H1 (cell line): Measurements from ENCODE around the gene TFAP2A. TPM values are rescaled to one million over a fixed set of nuclear protein-coding genes. Genes with fewer than 3 reads are reported as not detected.
A peak's percentile ranks its signal among the peaks of the same experiment; 100 is the strongest.

ENCODE experiments used
- CTCF ChIA-PET: fragments of 300-600 bp; sonication (Branson Sonifier 250); formaldehyde crosslinking; loops from one replicate; lab custom pipeline; 2021; ENCODE audit not compliant: partially characterized antibody; lab: Charles Lee
- POLR2A ChIA-PET: fragments of 300-600 bp; sonication (Branson Sonifier 250); formaldehyde crosslinking; loops from one replicate; lab custom pipeline; 2021; ENCODE audit warnings: inconsistent platforms; ENCODE audit not compliant: partially characterized antibody; lab: Charles Lee
- DNase-seq, 2 experiments: peaks; one replicate each; pipeline versions ENCODE4 v3.0.0 to v3.0.0-alpha.2; 2010 to 2022; ENCODE audit warnings: low spot score in 2 of 2, low read depth in 1 of 2, mixed read lengths in 1 of 2
- FAIRE-seq: peaks from 2 replicates; lab custom pipeline; 2011; peaks lifted over from hg19 to GRCh38; lab: Jason Lieb, UNC
- H2AFZ ChIP-seq: 2 replicates; pipeline ENCODE4 v1.8.1; 2012; ENCODE audit warnings: low read length, inconsistent platforms
- H2AK5ac ChIP-seq: 2 replicates; pipeline ENCODE4 v1.6.1; 2013; ENCODE audit warnings: low read depth, low read length
- H2BK120ac ChIP-seq: replicated peaks from 2 replicates; pipeline ENCODE3; 2013; ENCODE audit warnings: low read depth, low read length, inconsistent platforms
- H2BK12ac ChIP-seq: 2 replicates; pipeline ENCODE4 v1.6.1; 2013; ENCODE audit warnings: low read depth, low read length
- H2BK15ac ChIP-seq: 2 replicates; pipeline ENCODE4 v1.6.1; 2013; ENCODE audit warnings: low read length
- H2BK20ac ChIP-seq: 2 replicates; pipeline ENCODE4 v1.6.1; 2013; ENCODE audit warnings: low read length
- H2BK5ac ChIP-seq: 2 replicates; pipeline ENCODE4 v1.6.1; 2013; ENCODE audit warnings: low read depth, low read length
- H3K14ac ChIP-seq: 2 replicates; pipeline ENCODE4 v1.6.1; 2013; ENCODE audit warnings: inconsistent platforms; ENCODE audit not compliant: insufficient read length
- H3K18ac ChIP-seq: 2 replicates; pipeline ENCODE4 v1.6.1; 2013; ENCODE audit warnings: low read length; ENCODE audit errors: extremely low read depth
- H3K23ac ChIP-seq: 2 replicates; pipeline ENCODE4 v1.6.1; 2013; ENCODE audit warnings: inconsistent platforms; ENCODE audit not compliant: insufficient read length
- H3K23me2 ChIP-seq: 2 replicates; pipeline ENCODE4 v1.6.1; 2013; ENCODE audit warnings: low read depth, low read length
- H3K27ac ChIP-seq: 2 replicates; pipeline ENCODE4 v1.6.1; 2011; ENCODE audit warnings: low read depth, low read length, inconsistent platforms
- H3K27me3 ChIP-seq, 4 experiments: replicated peaks in 1 of 4; 1 replicate in 1 of 4; 2 replicates in 3 of 4; pipeline versions ENCODE4 v1.6.1 to v1.8.1; 2011 to 2013; ENCODE audit warnings: low read length in 3 of 4, mild to moderate bottlenecking in 3 of 4, inconsistent platforms in 2 of 4, mixed read lengths in 2 of 4, moderate library complexity in 1 of 4; ENCODE audit not compliant: control insufficient read depth in 3 of 4, insufficient read depth in 3 of 4; ENCODE audit errors: extremely low read depth in 1 of 4
- H3K36me3 ChIP-seq, 4 experiments: 2 replicates each; pipeline versions ENCODE4 v1.6.1 to v1.8.1; 2011 to 2013; ENCODE audit warnings: mild to moderate bottlenecking in 4 of 4, low read length in 3 of 4, moderate library complexity in 2 of 4, control low read depth in 1 of 4, inconsistent platforms in 1 of 4; ENCODE audit not compliant: insufficient read depth in 4 of 4, control insufficient read depth in 2 of 4
- H3K4ac ChIP-seq: replicated peaks from 2 replicates; pipeline ENCODE3; 2013; ENCODE audit warnings: low read length, low read depth, mixed read lengths, inconsistent platforms; ENCODE audit not compliant: insufficient read length
- H3K4me1 ChIP-seq, 4 experiments: replicated peaks in 1 of 4; 1 replicate in 1 of 4; 2 replicates in 3 of 4; pipeline versions ENCODE4 v1.6.1 to v1.8.1; 2011 to 2013; ENCODE audit warnings: low read length in 3 of 4, inconsistent platforms in 2 of 4, mixed read lengths in 1 of 4; ENCODE audit not compliant: insufficient read depth in 4 of 4, control insufficient read depth in 3 of 4
- H3K4me2 ChIP-seq, 2 experiments: 2 replicates each; pipeline versions ENCODE4 v1.6.1 to v1.8.1; 2011 to 2013; ENCODE audit warnings: low read depth in 2 of 2, low read length in 2 of 2, control low read depth in 1 of 2, inconsistent platforms in 1 of 2, mild to moderate bottlenecking in 1 of 2; ENCODE audit not compliant: insufficient read depth in 1 of 2
- H3K4me3 ChIP-seq, 4 experiments: fragments of 200-600, 300-600 bp in 1 of 4; sonication (generic), shearing (Covaris generic), sonication (Bioruptor Twin) in 1 of 4; 2 replicates each; pipeline versions ENCODE4 v1.5.1 to v1.8.1; 2011 to 2016; ENCODE audit warnings: low read length in 4 of 4, low read depth in 3 of 4, control low read depth in 2 of 4, inconsistent platforms in 2 of 4, mild to moderate bottlenecking in 2 of 4, mixed read lengths in 1 of 4, moderate library complexity in 1 of 4; ENCODE audit not compliant: insufficient read depth in 2 of 4; ENCODE audit errors: extremely low read depth in 1 of 4
- H3K56ac ChIP-seq: replicated peaks from 2 replicates; pipeline ENCODE3; 2013; ENCODE audit warnings: low read depth, mild to moderate bottlenecking, mixed read lengths, low read length, inconsistent platforms; ENCODE audit not compliant: insufficient read length
- H3K79me1 ChIP-seq: 2 replicates; pipeline ENCODE4 v1.6.1; 2013; ENCODE audit warnings: low read depth, low read length, control low read depth
- H3K79me2 ChIP-seq, 2 experiments: 2 replicates each; pipeline versions ENCODE4 v1.6.1 to v1.8.1; 2012 to 2013; ENCODE audit warnings: low read length in 2 of 2, mild to moderate bottlenecking in 2 of 2, inconsistent platforms in 1 of 2; ENCODE audit not compliant: insufficient read depth in 2 of 2, control insufficient read depth in 1 of 2
- H3K9ac ChIP-seq, 4 experiments: replicated peaks in 1 of 4; 1 replicate in 1 of 4; 2 replicates in 3 of 4; pipeline versions ENCODE4 v1.6.1 to v1.8.1; 2011 to 2013; ENCODE audit warnings: low read depth in 3 of 4, low read length in 3 of 4, control low read depth in 2 of 4, mild to moderate bottlenecking in 2 of 4, moderate library complexity in 2 of 4, inconsistent platforms in 1 of 4; ENCODE audit errors: extremely low read depth in 1 of 4
- H3K9me3 ChIP-seq, 2 experiments: 2 replicates each; pipeline versions ENCODE4 v1.6.1 to v1.8.1; 2012 to 2013; ENCODE audit warnings: mild to moderate bottlenecking in 2 of 2, moderate library complexity in 2 of 2, control low read depth in 1 of 2, inconsistent platforms in 1 of 2, low read depth in 1 of 2, low read length in 1 of 2, mixed read lengths in 1 of 2; ENCODE audit not compliant: insufficient read depth in 2 of 2
- H4K20me1 ChIP-seq, 2 experiments: replicated peaks in 1 of 2; 2 replicates each; pipeline versions ENCODE3 to v1.8.1; 2011 to 2013; ENCODE audit warnings: inconsistent platforms in 2 of 2, low read length in 2 of 2, mild to moderate bottlenecking in 1 of 2; ENCODE audit not compliant: insufficient read depth in 2 of 2, control insufficient read depth in 1 of 2
- H4K5ac ChIP-seq: 2 replicates; pipeline ENCODE4 v1.6.1; 2013; ENCODE audit warnings: low read length, low read depth, mixed read lengths, inconsistent platforms; ENCODE audit not compliant: insufficient read length
- H4K8ac ChIP-seq: 2 replicates; pipeline ENCODE4 v1.8.0; 2013; ENCODE audit warnings: mild to moderate bottlenecking, moderate library complexity, low read length, inconsistent platforms; ENCODE audit not compliant: insufficient read depth; ENCODE audit errors: extremely low read depth
- H4K91ac ChIP-seq: replicated peaks from 2 replicates; pipeline ENCODE3; 2013; ENCODE audit warnings: low read length, mixed read lengths, inconsistent platforms; ENCODE audit not compliant: insufficient read length
- BRCA1 ChIP-seq: IDR thresholded peaks from 2 replicates; pipeline ENCODE4 v1.6.1; 2012; ENCODE audit warnings: low read depth, low read length, improper control_type of control experiment
- CBX8 ChIP-seq: fragments of 300-800, 300-1000 bp; sonication (generic); IDR thresholded peaks from 2 replicates; pipeline ENCODE4 v1.7.1; 2016; ENCODE audit warnings: low read depth, low read length, borderline replicate concordance
- CHD2 ChIP-seq: IDR thresholded peaks from 2 replicates; pipeline ENCODE4 v1.6.1; 2012; ENCODE audit warnings: low read length, improper control_type of control experiment
- FOSL1 ChIP-seq: IDR thresholded peaks from 2 replicates; pipeline ENCODE4 v1.6.1; 2011; ENCODE audit warnings: mild to moderate bottlenecking, low read depth, low read length, moderate library complexity; ENCODE audit not compliant: insufficient read depth
- HDAC6 ChIP-seq: IDR thresholded peaks from one replicate; pipeline ENCODE4 v1.7.1; 2012; ENCODE audit warnings: low read depth, mild to moderate bottlenecking, inconsistent platforms, low read length, moderate library complexity
- JUN ChIP-seq: IDR thresholded peaks from 2 replicates; pipeline ENCODE4 v1.6.1; 2011; ENCODE audit warnings: low read depth, mild to moderate bottlenecking, improper control_type of control experiment, low read length
- SP1 ChIP-seq: IDR thresholded peaks from 2 replicates; pipeline ENCODE4 v1.6.1; 2011; ENCODE audit warnings: low read depth, low read length
- YY1 ChIP-seq: IDR thresholded peaks from 2 replicates; pipeline ENCODE4 v1.6.1; 2011; ENCODE audit warnings: low read depth, mild to moderate bottlenecking, low read length
- WGBS, 2 experiments: shearing (Covaris generic) in 1 of 2; methylation state at CpG; one replicate each; pipeline versions ENCODE4 v1.1.6 to v1.1.7; 2013 to 2015; ENCODE audit warnings: low lambda C conversion rate in 2 of 2, mixed read lengths in 2 of 2, inconsistent platforms in 1 of 2, low coverage in 1 of 2, missing lambda C conversion rate in 1 of 2; ENCODE audit not compliant: insufficient replicate concordance in 2 of 2, insufficient coverage in 1 of 2, insufficient read length in 1 of 2; ENCODE audit errors: extremely low coverage in 1 of 2, missing lambda C conversion rate in 1 of 2; 5-methylcytosine and 5-hydroxymethylcytosine counted together
- polyA plus RNA-seq, 7 experiments: library from polyadenylated mRNA; depleted of rRNA in 3 of 7; stranded (reverse) in 5 of 7; unstranded in 2 of 7; fragments of >200 nt in 5 of 7; fragments of 200-250 nt in 2 of 7; gene quantifications; 1 replicate in 5 of 7; 2 replicates in 1 of 7; 4 replicates in 1 of 7; pipeline versions ENCODE4 v1.2.1 to v1.2.3, GENCODE V29; 2011 to 2013; ENCODE audit warnings: missing spikeins in 2 of 7, mixed read lengths in 2 of 7
- total RNA-seq: library from RNA; stranded (reverse); fragmentation: NEBNext Ultra II Directional; extraction: Animal tissue kit (Norgen Biotek cat#: 25700); gene quantifications from 2 replicates; pipeline ENCODE4 v1.2.1, GENCODE V29; 2021
- TF ChIP-seq, protein P1 (sequence below), 3 experiments: IDR thresholded peaks; 1 replicate in 2 of 3; 2 replicates in 1 of 3; pipeline versions ENCODE4 v1.5.1 to v1.6.1; 2011; ENCODE audit warnings: low read length in 3 of 3, mild to moderate bottlenecking in 3 of 3, inconsistent platforms in 2 of 3, low read depth in 1 of 3, moderate library complexity in 1 of 3; ENCODE audit not compliant: insufficient read depth in 1 of 3; ENCODE audit errors: control extremely low read depth in 1 of 3

Gene TFAP2A
- total and polyA plus RNA-seq, 2 of the 8 experiments (the other 6 are each of a cell fraction or from before 2014, with no cell fraction given): 0.23 TPM; not detected in 1

- Histone ChIP-seq H2AFZ (no peak overlapping the region), H3K14ac (no peak overlapping the region), H3K23ac (no peak overlapping the region), H3K79me1 (no peaks in the 10 kb centered on the region), H3K56ac (no peak overlapping the region), H3K4me3 (peak overlapping the region in 1 of 4 experiments; percentile 4; a peak in 1 of 8 replicates), H2BK5ac (no peak overlapping the region), H4K20me1 (peaks cover 29 to 50% of the 10 kb centered on the region in 2 experiments), H4K5ac (no peak overlapping the region), H3K18ac (no peak overlapping the region; the same call in 1 of the 2 replicates), H3K79me2 (no peaks in the 10 kb centered on the region), H3K9me3 (no peaks in the 10 kb centered on the region), H3K4me2 (peak overlapping the region; percentile 8 to 63; a peak in 3 of 4 replicates), H3K27ac (no peak overlapping the region), H2AK5ac (no peak overlapping the region; the same call in 1 of the 2 replicates), H2BK120ac (no peak overlapping the region), H2BK20ac (no peak overlapping the region), H3K23me2 (peaks cover 6% of the 10 kb centered on the region; the same call in 1 of the 2 replicates), H2BK15ac (peak overlapping the region; percentile 0; the same call in 1 of the 2 replicates), H3K9ac (no peak overlapping the region), H3K27me3 (peaks cover 90 to 100% (median 99%) of the 10 kb centered on the region in 4 experiments), H2BK12ac (peak overlapping the region; percentile 40; the same call in 1 of the 2 replicates), H3K36me3 (peaks cover 0 to 4% (median 0%) of the 10 kb centered on the region in 4 experiments; a peak in 1 of 8 replicates), H4K8ac (peak overlapping the region; percentile 22; the same call in 1 of the 2 replicates), H3K4me1 (peaks cover 6 to 51% (median 31%) of the 10 kb centered on the region in 4 experiments), H4K91ac (no peak overlapping the region), H3K4ac (no peak overlapping the region)
- FAIRE-seq (no peak), DNase-seq (peak in 1 of 2 experiments; percentile 55)
- ChIA-PET CTCF (interaction anchor here (0.6 to 21.9 kb wide), 18 partner anchors 7 to 1432 kb away, joined by 3 to 365 read pairs (median 4); partner anchors contain the start of gene TFAP2A), POLR2A (interaction anchor here (1.0 to 2.0 kb wide), 5 partner anchors 9 to 38 kb away, joined by 3 to 9 read pairs (median 3); no protein-coding TSS in a partner anchor)
- WGBS, 2 experiments: 10% methylated on average over 38 of the region's 39 CpGs; no CpG with 5 or more reads in 1 of the 2 experiments
- TF ChIP-seq YY1 (no peak), HDAC6 (no peak), FOSL1 (no peak), BRCA1 (no peak), SP1 (no peak), JUN (no peak), CBX8 (peak; percentile 35; the same call in 1 of the 2 replicates), CHD2 (no peak)
- TF ChIP-seq, protein P1, sequence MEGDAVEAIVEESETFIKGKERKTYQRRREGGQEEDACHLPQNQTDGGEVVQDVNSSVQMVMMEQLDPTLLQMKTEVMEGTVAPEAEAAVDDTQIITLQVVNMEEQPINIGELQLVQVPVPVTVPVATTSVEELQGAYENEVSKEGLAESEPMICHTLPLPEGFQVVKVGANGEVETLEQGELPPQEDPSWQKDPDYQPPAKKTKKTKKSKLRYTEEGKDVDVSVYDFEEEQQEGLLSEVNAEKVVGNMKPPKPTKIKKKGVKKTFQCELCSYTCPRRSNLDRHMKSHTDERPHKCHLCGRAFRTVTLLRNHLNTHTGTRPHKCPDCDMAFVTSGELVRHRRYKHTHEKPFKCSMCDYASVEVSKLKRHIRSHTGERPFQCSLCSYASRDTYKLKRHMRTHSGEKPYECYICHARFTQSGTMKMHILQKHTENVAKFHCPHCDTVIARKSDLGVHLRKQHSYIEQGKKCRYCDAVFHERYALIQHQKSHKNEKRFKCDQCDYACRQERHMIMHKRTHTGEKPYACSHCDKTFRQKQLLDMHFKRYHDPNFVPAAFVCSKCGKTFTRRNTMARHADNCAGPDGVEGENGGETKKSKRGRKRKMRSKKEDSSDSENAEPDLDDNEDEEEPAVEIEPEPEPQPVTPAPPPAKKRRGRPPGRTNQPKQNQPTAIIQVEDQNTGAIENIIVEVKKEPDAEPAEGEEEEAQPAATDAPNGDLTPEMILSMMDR (IDR thresholded peaks at IDR 0.05; ENCODE audit: control extremely low read depth in 1 of 3, insufficient read depth in 1 of 3, low read depth in 1 of 3, low read length in 3 of 3): no peak
These were observed 7.3 kb upstream of the TFAP2A start for GRCh38 chr6:10421921-10422736.
